AG09309 (cell line): ENCODE measurements around the gene EHMT1.

ENCODE experiments used
- DNase-seq: peaks from one replicate; pipeline ENCODE4 v3.0.0-alpha.2; 2010; ENCODE audit warnings: low read depth
- H3K4me3 ChIP-seq: 2 replicates; pipeline ENCODE4 v1.5.1; 2011; ENCODE audit warnings: mild to moderate bottlenecking, low read depth, low read length, moderate library complexity; ENCODE audit not compliant: control insufficient read depth
- CTCF ChIP-seq: IDR thresholded peaks from 2 replicates; pipeline ENCODE4 v1.5.1; 2011; ENCODE audit warnings: mild to moderate bottlenecking, low read depth, low read length, inconsistent platforms; ENCODE audit not compliant: insufficient read depth, control insufficient read depth; ENCODE audit errors: missing control alignments

EHMT1 gene

GRCh38 chr9:137630126-137630525, 11.3 kb downstream of the EHMT1 start:
- DNase-seq, result no peak
- TF ChIP-seq CTCF, result no peak
- no peak overlapping the region for H3K4me3 ChIP-seq

GRCh38 chr9:137630679-137631078, 11.9 kb downstream of the EHMT1 start:
- no peak for TF ChIP-seq CTCF
- no peak overlapping the region for H3K4me3 ChIP-seq
- DNase-seq, result no peak

GRCh38 chr9:137631345-137632229, 12.8 kb downstream of the EHMT1 start:
- no peak overlapping the region for H3K4me3 ChIP-seq
- no peak for DNase-seq
- no peak for TF ChIP-seq CTCF

GRCh38 chr9:137632230-137633161, 13.7 kb downstream of the EHMT1 start:
- no peak for DNase-seq
- no peak overlapping the region for H3K4me3 ChIP-seq
- TF ChIP-seq CTCF, result no peak

- H3K4me3 ChIP-seq, result no peak overlapping the region
- DNase-seq, result no peak
- TF ChIP-seq CTCF, result no peak
Observed at GRCh38 chr9:137634016-137634415, 15.2 kb downstream of the EHMT1 start.

GRCh38 chr9:137638680-137639079, 19.9 kb downstream of the EHMT1 start:
- no peak for DNase-seq
- TF ChIP-seq CTCF, result no peak
- no peak overlapping the region for H3K4me3 ChIP-seq
